H1 (cell line): ENCODE measurements around the gene EVPLL. TPM values are rescaled to one million over a fixed set of nuclear protein-coding genes. Genes with fewer than 3 reads are reported as not detected.

ENCODE experiments used
- GTF2F1 ChIP-seq: IDR thresholded peaks from 2 replicates; pipeline ENCODE4 v1.6.1; 2012; ENCODE audit warnings: low read depth, low read length, improper control_type of control experiment, borderline replicate concordance
- HDAC2 ChIP-seq, 2 experiments: fragments of 300-600 bp in 1 of 2; sonication (generic) in 1 of 2; IDR thresholded peaks; 2 replicates each; pipeline ENCODE4 v1.6.1; 2011 to 2012; ENCODE audit warnings: low read depth in 2 of 2, low read length in 2 of 2, mild to moderate bottlenecking in 2 of 2, moderate library complexity in 2 of 2, borderline replicate concordance in 1 of 2, inconsistent platforms in 1 of 2
- YY1 ChIP-seq: IDR thresholded peaks from 2 replicates; pipeline ENCODE4 v1.6.1; 2011; ENCODE audit warnings: low read depth, mild to moderate bottlenecking, low read length
- polyA plus RNA-seq, 7 experiments: library from polyadenylated mRNA; depleted of rRNA in 3 of 7; stranded (reverse) in 5 of 7; unstranded in 2 of 7; fragments of >200 nt in 5 of 7; fragments of 200-250 nt in 2 of 7; gene quantifications; 1 replicate in 5 of 7; 2 replicates in 1 of 7; 4 replicates in 1 of 7; pipeline versions ENCODE4 v1.2.1 to v1.2.3, GENCODE V29; 2011 to 2013; ENCODE audit warnings: missing spikeins in 2 of 7, mixed read lengths in 2 of 7
- total RNA-seq: library from RNA; stranded (reverse); fragmentation: NEBNext Ultra II Directional; extraction: Animal tissue kit (Norgen Biotek cat#: 25700); gene quantifications from 2 replicates; pipeline ENCODE4 v1.2.1, GENCODE V29; 2021

Gene EVPLL
- total and polyA plus RNA-seq, 2 of the 8 experiments (the other 6 are each of a cell fraction or from before 2014, with no cell fraction given) = 0.06 TPM; not detected in 1

GRCh38 chr17:18328643-18329204 lies 48.9 kb upstream of the EVPLL start (continued):
- no peak for TF ChIP-seq GTF2F1
- TF ChIP-seq HDAC2 (IDR thresholded peaks at IDR 0.05; ENCODE audit: borderline replicate concordance in 1 of 2, low read depth in 2 of 2, low read length in 2 of 2) = no peak
- TF ChIP-seq YY1 = no peak
